Fibroblast of skin of right biceps (primary cell): ENCODE data around the gene HDAC5.
A peak's percentile ranks its signal among the peaks of the same experiment; 100 is the strongest.

ENCODE experiments used
- DNase-seq: peaks from one replicate; pipeline ENCODE4 v3.0.0-alpha.2; 2013

HDAC5 gene

GRCh38 chr17:44086364-44087311 lies 36.8 kb downstream of the HDAC5 start:
- peak; percentile 98 for DNase-seq

- DNase-seq = no peak
These were observed 37.5 kb downstream of the HDAC5 start for GRCh38 chr17:44085908-44086307.

GRCh38 chr17:44084921-44085320 lies 38.5 kb downstream of the HDAC5 start:
- DNase-seq = no peak

- no peak for DNase-seq
These were observed 39.3 kb downstream of the HDAC5 start for GRCh38 chr17:44084131-44084538.

GRCh38 chr17:44083250-44083849 lies 40.1 kb downstream of the HDAC5 start:
- DNase-seq = no peak

GRCh38 chr17:44082256-44082927 lies 41.0 kb downstream of the HDAC5 start:
- no peak for DNase-seq

- peak; percentile 39 for DNase-seq
These were observed 41.8 kb downstream of the HDAC5 start for GRCh38 chr17:44081681-44082080.

GRCh38 chr17:44079877-44080821 lies 43.3 kb downstream of the HDAC5 start:
- DNase-seq = no peak

- no peak for DNase-seq
These were observed 45.0 kb downstream of the HDAC5 start for GRCh38 chr17:44078412-44078811.

- DNase-seq = no peak
These were observed 45.9 kb downstream of the HDAC5 start for GRCh38 chr17:44077595-44077909.

GRCh38 chr17:44076716-44077594 lies 46.5 kb downstream of the HDAC5 start:
- DNase-seq = no peak

- no peak for DNase-seq
These were observed 47.7 kb downstream of the HDAC5 start for GRCh38 chr17:44075598-44076293.

GRCh38 chr17:44074911-44075285 lies 48.5 kb downstream of the HDAC5 start:
- no peak for DNase-seq

GRCh38 chr17:44074231-44074910 lies 49.1 kb downstream of the HDAC5 start:
- no peak for DNase-seq

- DNase-seq = no peak
These were observed 51.7 kb downstream of the HDAC5 start for GRCh38 chr17:44071772-44072171.

GRCh38 chr17:44071198-44071520 lies 52.3 kb downstream of the HDAC5 start:
- no peak for DNase-seq

- DNase-seq = peak; percentile 99
These were observed 52.8 kb downstream of the HDAC5 start, which contains the start of gene G6PC3 for GRCh38 chr17:44070455-44071197. Gene G6PC3 (plus strand): TSS chr17:44070735. CDS start chr17:44070966, 231 bp downstream.

- DNase-seq = peak; percentile 40
These were observed 53.4 kb downstream of the HDAC5 start for GRCh38 chr17:44069974-44070454.

GRCh38 chr17:44067545-44067940 lies 55.9 kb downstream of the HDAC5 start:
- no peak for DNase-seq
